ENCODE results near the gene PMM1.

The PMM1 gene

GRCh38 chr22:41550952-41551491 is 38.6 kb downstream of the PMM1 start:
- DNase-seq (ENCODE audit: low read depth) = no peak
- H3K4me3 ChIP-seq (ENCODE audit: control insufficient read depth, low read depth, low read length) = no peak overlapping the region
- TF ChIP-seq, protein P1, sequence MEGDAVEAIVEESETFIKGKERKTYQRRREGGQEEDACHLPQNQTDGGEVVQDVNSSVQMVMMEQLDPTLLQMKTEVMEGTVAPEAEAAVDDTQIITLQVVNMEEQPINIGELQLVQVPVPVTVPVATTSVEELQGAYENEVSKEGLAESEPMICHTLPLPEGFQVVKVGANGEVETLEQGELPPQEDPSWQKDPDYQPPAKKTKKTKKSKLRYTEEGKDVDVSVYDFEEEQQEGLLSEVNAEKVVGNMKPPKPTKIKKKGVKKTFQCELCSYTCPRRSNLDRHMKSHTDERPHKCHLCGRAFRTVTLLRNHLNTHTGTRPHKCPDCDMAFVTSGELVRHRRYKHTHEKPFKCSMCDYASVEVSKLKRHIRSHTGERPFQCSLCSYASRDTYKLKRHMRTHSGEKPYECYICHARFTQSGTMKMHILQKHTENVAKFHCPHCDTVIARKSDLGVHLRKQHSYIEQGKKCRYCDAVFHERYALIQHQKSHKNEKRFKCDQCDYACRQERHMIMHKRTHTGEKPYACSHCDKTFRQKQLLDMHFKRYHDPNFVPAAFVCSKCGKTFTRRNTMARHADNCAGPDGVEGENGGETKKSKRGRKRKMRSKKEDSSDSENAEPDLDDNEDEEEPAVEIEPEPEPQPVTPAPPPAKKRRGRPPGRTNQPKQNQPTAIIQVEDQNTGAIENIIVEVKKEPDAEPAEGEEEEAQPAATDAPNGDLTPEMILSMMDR (IDR thresholded peaks at IDR 0.05; ENCODE audit: control insufficient read depth, insufficient read depth, low read depth, low read length, missing control alignments) = no peak

DNA sequence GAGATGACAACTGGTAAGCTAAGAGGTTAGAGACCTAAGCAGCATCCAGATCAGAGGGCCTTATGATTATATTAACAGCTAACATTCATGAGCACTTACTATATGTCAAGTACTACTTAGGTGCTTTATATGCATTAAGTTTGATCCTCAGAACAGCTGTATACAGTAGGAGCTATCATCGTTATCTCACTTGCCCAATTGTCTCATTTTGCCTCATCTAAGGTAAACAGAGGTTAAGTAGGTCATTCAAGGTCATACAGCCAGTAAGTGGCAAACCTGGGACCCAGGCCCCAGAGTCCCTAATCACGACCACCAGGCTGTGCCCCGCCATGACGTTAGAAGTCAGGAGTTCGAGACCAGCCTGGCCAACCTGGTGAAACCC is 40.8 kb downstream of the PMM1 start:
- H3K4me3 ChIP-seq (ENCODE audit: control insufficient read depth, low read depth, low read length) = no peak overlapping the region
- DNase-seq (ENCODE audit: low read depth) = no peak
- TF ChIP-seq, protein P1 (IDR thresholded peaks at IDR 0.05; ENCODE audit: control insufficient read depth, insufficient read depth, low read depth, low read length, missing control alignments) = no peak

DNA sequence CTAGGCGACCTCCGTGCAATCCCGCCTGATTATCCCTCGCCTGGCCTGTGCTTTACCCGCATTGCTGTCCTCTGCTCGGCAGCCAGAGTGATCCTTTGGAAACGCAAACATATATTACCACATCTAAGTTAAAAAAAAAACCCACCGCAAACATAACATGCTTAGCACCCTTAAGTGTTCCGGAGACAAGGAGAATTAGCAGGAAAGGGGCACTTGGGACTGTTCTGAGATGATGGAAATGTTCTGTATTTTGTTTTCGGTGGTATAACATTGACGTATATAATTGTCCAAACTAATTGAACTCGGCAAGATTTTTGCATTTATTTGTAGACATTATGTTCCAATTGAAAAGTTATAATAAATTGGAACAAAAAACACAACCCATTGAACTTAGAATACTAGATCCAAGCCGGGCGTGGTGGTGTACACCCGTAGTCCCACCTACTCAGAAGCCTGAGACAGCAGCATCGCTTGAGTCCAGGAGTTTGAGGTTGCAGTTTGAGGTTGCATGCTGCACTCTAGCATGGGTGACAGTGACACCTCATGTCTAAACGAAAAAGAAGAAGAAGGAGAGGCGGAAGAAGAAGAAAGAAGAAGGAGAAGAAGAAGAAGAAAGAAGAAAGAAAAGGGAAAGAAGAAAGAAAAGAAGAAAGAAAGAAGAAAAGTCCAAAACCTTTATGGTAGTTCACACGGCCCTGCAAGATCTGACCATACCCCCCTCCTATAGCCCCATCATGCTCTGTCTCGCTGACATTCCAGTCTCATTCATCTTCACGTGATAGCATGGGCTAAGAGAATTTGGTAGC is 44.8 kb downstream of the PMM1 start:
- TF ChIP-seq, protein P1 (IDR thresholded peaks at IDR 0.05; ENCODE audit: control insufficient read depth, insufficient read depth, low read depth, low read length, missing control alignments) = no peak
- peak overlapping the region; percentile 75 for H3K4me3 ChIP-seq (ENCODE audit: control insufficient read depth, low read depth, low read length)
- DNase-seq (ENCODE audit: low read depth) = no peak

- TF ChIP-seq, protein P1 (IDR thresholded peaks at IDR 0.05; ENCODE audit: control insufficient read depth, insufficient read depth, low read depth, low read length, missing control alignments) = peak; percentile 56
- H3K4me3 ChIP-seq (ENCODE audit: control insufficient read depth, low read depth, low read length) = peak within 1 kb of the TSS; percentile 75
- peak; percentile 84 for DNase-seq (ENCODE audit: low read depth)
Observed at GRCh38 chr22:41543854-41544670, 45.6 kb downstream of the PMM1 start, which contains the start of gene POLR3H. TSS of gene POLR3H (minus strand) at chr22:41544470. CDS start at chr22:41544101, 369 bp downstream.

- no peak for DNase-seq (ENCODE audit: low read depth)
- TF ChIP-seq, protein P1 (IDR thresholded peaks at IDR 0.05; ENCODE audit: control insufficient read depth, insufficient read depth, low read depth, low read length, missing control alignments) = no peak
Observed at GRCh38 chr22:41542224-41542623, 47.4 kb downstream of the PMM1 start.

DNA sequence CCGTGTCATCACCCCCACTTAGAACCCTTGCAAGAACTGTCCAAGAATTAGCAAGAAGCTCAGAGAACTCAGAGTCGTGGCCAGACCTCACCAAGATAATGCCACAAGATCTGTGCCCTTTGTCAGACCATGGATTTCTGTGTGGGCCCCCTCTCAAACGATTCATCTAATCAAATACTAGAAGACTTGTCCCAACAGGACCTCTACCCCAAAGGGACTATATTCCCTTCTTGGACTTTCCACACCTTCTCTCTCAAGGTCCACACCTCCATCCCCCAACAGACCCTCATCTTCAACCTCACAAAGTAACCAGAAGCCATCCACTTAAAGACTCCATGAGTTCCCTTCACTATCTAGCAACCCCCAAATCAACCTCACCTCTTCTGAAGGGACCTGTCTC is 48.2 kb downstream of the PMM1 start:
- TF ChIP-seq, protein P1 (IDR thresholded peaks at IDR 0.05; ENCODE audit: control insufficient read depth, insufficient read depth, low read depth, low read length, missing control alignments) = no peak
- no peak overlapping the region for H3K4me3 ChIP-seq (ENCODE audit: control insufficient read depth, low read depth, low read length)
- DNase-seq (ENCODE audit: low read depth) = no peak

More at GRCh38 chr22:41542224-41542623, 47.4 kb downstream of the PMM1 start:
- H3K4me3 ChIP-seq (ENCODE audit: control insufficient read depth, low read depth, low read length) = no peak overlapping the region
